Activated naive CD4-positive, alpha-beta T cell (primary cell): ENCODE measurements around the gene ALS2CL.

Source experiments
- DNase-seq, 4 experiments: peaks; one replicate each; lab custom pipeline; 2025; lab: John Stamatoyannopoulos, UW

Gene ALS2CL

DNA sequence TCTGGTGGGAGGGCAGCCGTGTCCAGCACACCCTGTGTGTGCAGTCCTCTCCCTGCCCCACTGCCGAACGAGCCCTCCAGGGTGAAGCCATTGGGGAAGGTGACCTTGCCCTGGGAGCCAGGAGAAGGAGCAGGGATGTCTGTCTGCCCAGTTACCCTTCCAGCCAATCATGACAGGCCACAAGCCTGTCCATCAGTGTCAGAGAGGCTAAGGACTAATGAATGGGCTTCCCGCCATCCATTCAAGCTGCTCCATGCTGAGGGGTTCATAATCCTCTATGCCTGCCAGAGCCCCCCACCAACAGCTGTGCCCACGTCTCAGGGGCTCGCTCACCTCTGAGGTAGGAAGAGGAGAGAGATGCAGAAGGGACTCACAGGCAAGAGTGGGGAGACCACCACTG is 15.2 kb downstream of the ALS2CL start:
- no peak for DNase-seq

DNA sequence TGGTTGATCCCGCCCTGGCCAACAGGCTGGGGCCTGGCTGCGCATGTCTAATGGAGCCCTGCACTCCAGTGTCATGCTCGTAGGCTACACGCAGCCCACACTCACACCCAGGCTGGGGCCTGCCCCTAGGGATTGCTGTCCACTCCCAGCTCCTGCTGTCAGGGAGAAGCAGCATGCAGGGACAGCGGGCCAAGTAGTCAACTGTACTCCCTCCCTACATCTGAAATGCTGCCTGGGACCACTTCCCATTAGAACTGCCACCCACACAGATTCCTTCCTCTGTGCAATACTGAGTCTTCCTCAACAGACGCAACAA is 16.1 kb downstream of the ALS2CL start:
- no peak for DNase-seq

DNA sequence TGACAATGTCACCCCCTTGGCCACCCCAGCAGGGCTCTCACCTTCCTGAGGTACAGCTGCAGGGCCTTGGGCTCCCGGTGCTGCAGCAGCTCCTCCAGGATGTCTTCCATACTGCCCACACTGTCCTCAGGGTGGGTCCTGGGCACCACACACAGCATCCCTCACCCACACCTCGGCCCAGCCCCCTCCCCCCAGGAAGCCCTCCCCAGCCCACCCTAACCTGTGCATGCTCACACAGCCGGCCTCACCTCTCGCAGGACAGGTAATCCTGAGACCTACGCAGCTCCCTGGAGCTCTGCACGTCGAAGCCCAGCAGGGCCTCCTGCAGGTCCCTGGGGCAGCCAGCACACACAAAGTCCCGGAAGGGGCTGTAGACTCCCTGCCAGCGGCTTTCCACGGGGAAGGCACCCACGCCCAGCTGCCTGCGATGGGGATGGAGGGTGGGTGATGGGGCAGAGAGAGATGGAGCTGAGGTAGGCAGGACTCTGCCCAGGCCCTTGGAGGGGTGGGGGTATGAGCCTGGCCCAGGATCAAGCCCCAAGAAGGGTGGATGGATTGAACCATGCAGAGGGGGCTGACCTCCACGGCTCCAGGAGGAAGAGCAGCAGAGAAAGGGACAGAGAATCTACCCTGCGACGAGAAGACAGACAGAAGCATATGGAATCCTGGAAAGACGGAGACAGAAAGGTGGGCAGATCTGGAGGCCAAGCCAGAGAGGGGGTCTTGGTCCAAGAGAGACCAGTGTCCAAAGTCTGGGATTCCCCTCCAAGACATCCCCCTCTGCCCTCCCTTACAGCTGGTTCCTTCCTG is 16.7 kb downstream of the ALS2CL start:
- DNase-seq = no peak

DNA sequence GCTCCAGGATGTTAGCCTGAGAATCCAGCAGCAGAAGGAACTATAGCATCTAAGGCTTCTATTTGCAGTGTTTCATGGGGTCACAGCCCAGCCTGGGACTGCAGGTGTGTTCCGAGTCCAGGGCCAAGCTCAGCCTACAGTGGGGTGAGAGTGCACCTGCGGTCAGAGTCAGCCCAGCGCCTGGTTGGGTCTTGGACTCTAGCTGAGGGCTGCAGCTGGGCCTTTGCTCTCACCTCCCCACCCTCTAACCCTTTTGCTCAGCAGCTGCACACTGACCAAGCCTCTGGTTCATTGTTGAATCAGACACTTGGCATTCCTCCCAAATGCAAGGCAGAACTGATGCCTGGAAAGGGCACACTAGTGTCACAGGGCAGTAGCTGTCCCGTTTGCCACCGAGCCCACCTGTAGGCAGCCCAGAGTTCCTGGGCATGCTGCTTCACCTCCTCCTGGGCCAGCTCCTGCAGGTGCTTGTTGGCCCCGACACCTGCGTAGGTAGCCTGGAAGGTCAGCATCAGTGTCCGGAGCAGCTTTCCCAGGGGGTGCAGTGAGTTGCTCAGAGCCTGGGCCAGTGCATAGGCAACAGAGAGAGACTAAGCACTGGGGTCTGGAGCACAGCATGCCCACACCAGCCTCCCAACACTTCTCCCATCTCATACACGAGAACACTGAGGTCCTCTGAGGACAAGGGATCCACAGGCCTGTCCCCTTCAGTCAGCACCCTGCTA is 17.5 kb downstream of the ALS2CL start:
- DNase-seq = no peak

DNA sequence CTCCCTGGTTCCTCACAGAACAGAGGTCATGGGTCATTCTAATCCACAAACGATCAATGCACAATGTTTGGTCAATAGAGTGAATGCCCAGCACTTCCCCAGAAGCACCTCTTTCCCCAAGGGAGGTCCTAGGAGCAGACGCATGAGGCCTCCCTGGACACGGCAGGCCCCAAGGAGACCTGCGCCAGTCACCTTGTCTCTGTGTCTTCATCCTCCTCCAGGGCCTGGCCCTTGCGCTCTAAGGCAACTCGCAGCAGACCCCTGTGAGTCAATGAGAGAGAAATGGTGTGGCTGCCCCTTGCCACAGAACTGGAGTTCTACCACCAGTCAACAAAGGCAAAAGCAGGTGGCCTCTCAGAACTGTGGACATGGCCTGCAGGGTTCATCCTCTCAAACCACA is 18.1 kb downstream of the ALS2CL start:
- no peak for DNase-seq

DNA sequence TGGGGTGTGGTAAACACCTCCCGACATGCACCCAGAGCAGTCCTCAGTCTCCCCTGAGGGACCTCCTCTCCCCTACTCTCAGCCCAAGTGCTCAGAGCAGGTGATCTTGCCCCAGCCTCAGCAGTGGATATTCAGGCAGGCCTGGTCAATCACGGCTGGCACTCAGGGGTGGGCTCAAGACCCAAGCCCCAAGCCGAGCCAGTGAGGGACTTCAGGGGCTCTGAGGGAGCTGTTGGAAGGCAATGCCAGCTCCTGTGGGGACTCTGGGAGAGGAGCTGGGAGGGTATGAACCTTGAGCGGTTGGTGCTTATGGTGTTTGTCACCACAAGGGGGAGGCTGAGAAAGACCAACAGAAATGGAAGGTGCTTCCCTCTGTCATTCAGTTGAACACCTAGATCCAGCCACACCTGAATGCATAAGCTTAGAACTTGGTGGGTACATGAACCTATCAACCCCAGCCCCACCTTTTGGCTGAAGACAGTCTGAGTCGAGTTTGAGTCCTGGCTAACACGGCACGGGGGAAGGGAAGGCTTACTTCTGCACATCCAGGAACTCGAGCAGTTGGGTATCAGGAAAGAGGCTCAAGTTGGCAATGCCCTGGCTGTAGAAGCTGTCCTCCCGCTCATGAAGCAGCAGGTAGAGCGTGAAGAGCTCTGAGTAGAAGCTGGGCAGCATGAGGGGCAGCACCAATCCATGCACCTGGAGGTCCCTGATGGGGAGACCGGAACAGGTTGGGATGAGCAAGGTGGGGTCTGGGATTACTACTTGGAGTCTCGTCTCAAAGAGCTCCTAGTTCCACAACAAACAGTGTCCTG is 19.2 kb downstream of the ALS2CL start:
- no peak for DNase-seq

DNA sequence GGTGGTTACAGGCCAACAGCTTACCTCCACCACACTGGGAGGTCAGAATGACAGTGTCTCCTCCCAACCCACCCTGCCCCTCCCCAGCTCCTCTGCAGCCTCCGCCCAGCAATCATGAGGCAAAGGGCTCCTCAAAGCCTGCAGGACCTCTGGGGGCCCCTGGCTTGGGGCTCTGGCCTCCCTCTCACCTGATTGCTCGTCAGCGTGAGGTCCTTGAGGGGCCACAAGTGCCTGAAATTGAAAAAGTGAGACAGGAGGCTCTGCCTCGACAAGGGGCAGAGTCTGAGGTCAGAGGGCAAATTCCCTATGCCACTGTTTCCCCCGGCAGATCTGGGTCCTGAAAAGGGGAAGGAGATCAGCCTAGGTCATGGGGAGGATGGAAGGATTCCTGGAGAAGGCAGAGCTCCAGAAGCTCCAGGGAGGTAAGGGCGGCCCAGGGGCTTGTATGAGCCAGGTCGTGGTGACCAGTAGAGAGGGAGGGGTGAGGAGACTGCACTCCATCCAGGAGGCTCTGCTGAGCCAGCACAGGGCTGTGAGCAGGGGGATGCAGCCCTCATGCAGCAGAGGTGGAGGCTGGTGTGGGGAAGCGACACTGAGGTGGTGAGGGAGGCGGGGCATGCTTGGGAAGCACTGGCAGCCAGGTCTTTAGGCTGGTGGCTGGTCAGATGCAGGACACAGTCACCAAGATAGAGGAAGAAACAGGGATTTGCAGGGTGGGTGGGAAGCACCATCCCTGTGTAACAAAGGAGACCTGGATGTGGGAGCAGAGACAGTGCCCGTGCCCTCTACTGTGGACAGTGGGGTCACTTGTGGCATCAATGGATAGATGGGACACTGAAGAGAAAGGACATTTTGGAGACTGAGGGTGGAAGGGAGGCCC is 20.1 kb downstream of the ALS2CL start:
- no peak for DNase-seq

DNA sequence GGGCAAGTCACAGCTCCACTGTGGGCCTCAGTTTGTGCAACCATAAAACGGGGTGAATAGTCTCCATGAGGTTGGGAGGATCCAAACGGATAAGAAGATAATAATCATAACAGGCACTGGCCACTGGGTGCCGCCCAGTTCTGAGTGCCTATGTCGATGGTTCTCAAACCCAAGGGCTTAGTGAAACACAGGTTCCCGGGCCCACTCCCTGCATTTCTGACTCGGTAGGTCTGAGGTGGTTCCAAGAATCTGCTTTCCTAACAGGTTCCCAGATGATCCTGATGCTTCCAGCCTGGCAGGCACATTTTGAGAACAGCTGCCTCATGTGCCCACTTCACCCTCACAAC is 21.2 kb downstream of the ALS2CL start:
- no peak for DNase-seq

DNA sequence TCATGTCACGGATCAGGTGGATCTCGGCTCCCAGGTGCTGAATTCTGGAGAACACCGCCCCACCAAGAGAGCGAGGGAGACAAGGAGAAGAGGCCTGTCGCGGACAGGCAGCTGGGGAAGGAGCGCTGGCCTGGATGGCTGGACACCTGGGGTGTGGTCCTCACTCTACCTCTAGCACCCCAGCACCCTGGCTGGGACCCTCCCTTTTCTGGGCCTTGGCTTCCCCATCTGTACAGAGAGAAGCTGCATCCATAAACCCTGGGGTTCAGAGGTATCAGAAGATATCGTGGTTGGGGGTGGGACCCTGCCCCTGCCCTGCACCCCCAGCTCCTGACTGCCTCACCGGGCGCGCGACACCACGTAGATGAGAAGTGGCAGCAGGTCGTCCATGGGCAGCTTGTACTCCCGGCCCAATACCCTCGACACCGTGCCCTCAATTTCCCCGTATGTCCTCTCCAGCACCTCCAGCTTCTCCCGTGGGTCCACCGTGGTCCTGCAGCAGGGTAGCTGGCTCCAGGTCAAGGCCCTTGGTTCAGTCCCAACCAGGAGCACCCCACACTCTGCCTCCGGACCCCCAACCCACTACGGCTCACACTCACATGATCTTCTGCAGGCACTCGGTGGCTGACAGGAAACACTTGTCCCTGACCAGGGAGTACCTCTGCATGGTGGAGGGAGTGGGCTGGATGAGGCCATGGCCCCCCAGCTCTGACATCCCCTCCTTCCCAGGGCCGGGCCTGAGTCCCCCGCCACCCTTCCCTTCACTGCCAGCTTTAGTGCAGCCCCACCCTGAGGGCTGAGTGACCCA is 21.7 kb downstream of the ALS2CL start:
- DNase-seq = no peak

DNA sequence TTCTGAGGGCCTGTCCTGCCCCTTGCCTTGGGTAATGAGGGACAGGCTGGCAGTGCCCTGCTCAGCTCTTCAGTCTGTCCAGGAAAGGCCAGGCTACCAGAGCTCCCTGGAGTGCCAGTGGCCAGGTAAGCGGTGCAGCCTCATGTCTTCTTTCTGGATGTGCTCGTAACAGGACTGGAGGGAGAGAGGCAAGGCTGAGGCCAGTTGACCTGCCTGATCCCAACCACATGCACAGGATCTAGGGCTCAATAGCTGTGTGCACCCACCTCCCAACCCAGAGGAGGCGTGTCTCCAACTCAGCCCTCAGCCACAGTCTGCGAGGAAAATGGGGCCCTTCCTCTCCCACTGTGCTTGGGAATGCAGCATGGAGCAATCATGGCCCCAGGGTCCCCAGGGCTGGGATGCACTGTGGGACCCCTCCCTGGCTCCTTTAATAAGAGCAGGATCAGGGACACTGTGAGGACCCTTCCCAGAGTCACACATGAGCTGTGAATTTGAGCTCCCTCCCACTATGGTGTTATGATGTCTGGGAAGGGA is 22.5 kb downstream of the ALS2CL start:
- DNase-seq = no peak

DNA sequence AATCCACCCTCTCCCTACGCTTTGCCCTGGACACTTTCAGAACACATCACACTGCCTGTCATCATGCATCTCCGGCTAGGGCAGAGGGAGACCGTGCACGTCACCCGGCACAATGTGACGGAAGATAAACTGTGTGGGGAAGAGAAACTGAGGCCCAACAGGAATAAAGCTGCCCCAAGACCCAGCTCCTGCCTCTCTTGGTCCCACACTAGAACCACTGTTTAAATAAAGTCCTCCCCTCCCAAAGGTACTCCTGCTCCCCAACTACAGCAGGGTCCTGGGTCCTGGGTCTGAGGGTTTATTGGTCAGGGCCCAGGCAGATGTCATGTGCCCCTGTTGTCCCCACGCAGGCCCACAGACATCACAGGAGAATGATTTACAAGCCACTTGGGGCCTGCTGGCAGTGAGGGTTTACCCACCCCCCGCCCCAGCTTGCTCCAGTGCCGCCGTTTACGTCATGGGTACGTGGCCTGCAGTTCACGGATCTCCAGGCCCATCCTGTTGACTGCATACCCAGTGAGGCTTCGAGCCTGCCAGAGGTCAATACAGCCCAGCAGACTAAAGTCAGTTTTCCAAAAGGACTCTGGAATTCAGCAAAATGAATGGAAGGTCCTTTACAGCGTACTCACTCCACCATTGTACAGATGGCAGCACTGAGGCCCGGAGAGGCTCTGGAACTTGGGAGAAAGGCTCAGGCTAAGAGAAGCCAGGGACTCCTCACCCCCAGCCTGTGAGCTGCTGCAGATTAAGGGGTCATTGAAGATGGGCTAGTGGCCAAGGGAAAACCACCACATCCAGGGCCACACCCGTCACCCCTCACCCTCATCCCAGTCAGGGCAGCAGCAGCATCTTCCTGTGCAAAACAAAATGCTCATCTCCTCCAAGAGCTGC is 23.2 kb downstream of the ALS2CL start:
- no peak for DNase-seq

DNA sequence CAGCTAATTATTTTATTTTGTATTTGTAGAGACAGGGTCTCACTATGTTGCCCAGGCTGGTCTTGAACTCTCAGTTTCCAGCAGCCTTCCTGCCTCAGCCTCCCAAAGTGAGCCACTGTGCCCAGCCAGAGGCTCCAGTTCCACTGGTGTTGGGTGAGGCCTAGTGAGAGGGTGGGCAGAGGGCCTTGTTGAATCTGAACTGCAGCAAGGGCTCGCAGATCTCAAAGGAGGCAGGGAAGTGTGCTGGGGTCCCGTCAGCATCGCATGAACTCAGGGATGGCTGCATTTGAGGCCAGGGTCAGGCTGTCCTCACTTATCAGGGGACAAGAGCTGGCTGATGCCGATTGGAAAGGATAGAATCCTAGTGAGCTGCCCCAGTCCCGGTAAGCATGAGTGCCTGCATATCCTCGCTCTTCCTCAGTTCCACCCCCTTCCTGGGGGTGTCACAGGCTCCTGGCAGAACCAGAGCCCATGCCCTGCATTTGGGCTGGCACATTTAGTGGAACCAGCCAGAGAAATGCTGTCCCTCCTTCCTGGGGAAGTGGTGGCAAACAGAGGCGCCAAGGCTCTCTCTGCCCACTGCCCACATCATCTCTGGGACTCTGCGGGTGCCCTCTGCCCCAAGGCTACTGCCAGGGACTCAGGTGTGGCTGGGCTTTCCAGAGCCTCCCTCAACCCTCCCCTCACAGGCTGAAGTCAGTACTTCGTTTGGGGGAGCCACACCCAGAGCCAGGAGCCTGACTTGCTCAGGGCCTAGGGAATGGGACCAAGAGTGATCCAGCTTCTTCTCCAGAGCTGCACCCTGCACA is 24.1 kb downstream of the ALS2CL start:
- DNase-seq = no peak

DNA sequence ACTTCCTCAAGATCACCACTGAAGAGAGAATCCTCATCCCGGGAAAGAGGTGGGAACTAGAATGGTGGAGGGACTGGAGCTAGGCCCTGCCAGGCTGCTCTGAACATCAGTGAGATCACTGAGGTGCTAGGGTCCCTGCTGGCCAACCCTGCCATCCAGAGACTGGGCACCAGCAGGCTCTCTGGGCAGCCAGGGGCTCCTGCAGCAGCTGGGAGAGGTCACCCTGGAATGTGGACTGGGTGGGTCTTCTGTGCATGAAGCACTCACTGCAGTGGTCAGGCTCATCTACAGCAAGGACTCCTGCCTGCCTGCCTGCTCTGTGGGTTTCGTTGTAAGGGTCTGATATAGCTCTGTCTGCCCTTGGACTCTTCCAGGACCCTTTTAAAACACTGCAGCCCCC is 24.9 kb downstream of the ALS2CL start:
- DNase-seq = no peak

DNA sequence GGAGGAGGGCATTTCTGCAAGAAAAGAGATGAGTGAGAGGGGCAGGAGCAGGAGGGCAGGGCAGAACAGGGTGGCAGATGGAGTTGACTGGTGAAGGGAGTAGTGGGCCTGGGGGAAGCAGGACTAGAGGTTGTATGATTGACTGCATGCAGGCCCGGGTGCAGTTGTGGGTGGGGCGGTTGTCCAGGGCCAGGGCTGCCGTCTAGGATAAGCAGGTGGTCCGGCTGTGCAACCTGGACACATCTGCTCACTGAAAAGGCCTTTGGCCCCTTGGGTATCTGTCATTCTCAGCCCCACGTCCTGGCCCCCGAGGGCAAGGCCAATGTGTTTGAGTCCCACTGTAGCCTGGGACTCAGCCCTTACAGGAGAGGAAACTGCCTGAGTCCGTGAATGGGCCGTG is 25.4 kb downstream of the ALS2CL start:
- DNase-seq = no peak

DNA sequence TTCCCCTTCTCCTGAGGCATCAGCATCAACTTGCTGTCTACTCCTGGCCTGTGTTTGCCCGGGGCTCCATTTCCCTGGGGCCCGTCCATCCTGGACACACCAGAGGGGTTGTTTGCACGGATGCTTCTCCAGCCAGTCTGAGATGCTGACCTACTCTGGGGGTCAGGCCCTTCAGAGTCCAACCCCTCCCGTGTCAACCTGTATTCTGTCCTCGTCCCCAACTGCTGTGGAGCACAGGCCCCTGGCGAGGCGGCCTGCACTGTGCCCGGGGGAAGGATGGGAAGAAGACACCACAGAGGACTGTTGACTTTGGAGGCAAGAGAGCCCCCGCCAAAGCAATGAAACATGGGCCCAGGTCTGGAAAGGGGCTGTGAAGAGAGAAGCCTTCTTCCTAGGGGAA is 25.8 kb downstream of the ALS2CL start:
- no peak for DNase-seq

DNA sequence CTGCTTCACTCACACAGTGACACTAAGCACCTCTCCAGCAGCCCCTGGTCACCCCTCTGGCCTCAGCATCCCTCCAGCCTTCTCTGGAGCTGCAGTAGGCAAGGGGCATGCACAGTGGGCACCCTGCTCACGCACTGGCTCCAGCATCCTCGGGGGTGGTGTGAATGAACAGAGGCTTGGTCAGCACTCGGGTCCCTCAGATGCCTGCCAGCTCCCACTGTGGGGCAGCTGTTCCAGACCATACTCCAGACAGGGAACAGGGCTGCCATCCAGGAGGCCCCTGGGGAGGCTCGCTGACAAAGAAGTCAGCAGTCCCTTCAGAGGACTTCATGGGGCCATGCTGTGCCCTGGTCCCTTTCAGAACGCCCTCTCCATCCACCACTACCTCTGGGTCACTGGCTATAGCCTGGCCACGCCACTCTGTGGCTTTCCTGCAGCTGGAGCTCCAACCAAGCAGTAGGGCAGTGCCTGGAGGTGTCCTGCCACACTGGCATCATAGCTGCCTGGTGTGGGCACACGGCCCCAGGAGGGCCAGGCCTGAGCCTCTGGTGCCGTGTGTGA is 26.3 kb downstream of the ALS2CL start:
- DNase-seq = no peak

DNA sequence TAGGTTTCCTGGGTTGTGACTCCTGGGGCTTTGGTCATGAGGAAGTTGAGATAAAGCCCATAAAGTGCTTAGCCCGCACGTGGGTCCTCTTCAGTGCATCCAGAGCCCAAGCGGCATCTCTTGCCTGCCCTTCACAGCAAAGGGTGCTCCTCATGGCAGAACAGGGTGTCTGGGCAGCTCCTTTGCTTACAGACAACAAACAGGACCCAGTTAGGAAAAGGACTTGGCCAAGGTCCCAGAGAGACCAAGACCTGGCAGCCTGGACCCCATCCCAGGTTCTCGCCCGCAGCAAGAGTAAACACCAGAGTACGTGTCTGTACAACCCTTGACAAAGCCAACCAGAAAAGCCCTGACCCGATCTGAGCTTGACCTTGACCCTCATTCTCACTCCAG is 27.0 kb downstream of the ALS2CL start:
- no peak for DNase-seq

DNA sequence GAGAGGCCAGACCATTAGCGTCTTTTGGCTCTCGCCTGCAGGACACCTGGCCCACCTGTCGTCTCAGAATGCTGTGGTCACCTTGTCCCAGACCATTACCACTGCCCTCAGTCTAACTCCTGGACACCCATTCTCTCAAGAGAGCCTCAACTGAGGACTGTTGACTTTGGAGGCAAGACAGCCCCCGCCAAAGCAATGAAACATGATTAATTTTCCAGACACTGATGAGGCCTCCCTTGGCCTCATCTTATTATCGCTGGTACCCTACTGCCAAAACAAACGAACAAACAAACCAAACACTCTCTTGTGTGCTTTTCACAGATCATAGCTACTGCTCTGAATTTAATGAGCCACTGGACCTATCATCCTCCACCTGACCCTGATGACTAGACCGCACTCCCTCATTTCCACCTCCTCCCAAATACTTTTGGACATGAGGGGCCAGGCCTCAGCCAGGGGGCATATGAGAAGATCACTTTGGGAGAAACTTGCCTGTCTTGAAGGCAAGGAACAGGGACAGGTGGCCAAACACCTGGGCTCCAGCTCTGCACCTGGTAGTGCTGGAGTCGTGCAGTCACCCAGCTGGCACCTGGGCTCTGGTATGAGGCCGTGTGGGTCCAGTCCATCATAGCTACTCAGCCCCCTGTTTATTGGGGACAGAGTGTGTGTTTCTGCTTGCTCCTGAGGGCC is 27.6 kb downstream of the ALS2CL start:
- DNase-seq = no peak
